ENCODE data around the gene SCAMP4. TPM values are rescaled to one million over a fixed set of nuclear protein-coding genes. Genes with fewer than 3 reads are reported as not detected.
A peak's percentile ranks its signal among the peaks of the same experiment; 100 is the strongest.

The SCAMP4 gene
- total and polyA plus RNA-seq, 9 of the 15 experiments (the other 6 are each of a cell fraction or from before 2014, with no cell fraction given), result 0.81 to 45.9 (median 12.8) TPM

DNA sequence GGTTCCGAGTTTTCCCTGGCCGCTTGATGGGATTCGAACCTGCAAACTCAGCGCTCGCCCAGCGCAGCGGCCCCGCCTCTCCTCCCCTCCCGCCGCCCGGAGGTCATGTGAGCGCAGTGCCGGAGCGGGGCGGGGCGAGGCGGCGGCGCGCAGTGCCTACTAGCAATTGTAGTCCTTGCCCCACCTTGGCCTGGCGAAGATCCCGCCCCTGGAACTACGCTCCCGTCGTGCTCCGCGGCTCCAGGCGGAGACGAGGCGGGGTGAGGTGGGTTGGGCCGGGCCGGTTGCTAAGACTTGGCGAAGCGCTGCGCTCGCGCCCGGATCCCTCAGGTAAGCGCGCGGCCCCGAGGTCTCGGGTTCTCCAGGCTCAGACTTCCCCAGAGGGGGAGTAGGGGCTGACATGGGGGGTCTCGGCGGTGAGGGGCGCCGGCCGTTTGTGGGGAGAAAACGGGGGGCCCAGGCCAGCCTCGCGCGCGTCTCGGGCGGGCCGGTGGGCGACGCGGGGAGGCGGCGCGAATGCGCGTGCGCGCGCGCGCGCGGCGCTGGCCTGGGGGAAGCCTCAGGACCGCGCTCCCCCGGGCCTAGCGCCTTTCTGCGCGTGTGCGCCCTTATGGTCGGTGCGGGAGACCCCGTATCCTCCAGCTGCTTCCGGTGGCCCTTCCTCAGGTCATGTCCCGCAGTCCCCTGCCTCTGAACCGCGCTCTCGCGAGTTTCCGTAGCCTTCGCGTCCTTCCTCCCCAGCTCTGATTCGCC, at the start of gene SCAMP4, which contains the start of gene ADAT3 (continued):
- TF ChIP-seq, protein P1, sequence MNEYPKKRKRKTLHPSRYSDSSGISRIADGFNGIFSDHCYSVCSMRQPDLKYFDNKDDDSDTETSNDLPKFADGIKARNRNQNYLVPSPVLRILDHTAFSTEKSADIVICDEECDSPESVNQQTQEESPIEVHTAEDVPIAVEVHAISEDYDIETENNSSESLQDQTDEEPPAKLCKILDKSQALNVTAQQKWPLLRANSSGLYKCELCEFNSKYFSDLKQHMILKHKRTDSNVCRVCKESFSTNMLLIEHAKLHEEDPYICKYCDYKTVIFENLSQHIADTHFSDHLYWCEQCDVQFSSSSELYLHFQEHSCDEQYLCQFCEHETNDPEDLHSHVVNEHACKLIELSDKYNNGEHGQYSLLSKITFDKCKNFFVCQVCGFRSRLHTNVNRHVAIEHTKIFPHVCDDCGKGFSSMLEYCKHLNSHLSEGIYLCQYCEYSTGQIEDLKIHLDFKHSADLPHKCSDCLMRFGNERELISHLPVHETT (CRISPR knock-in tag; conservative IDR thresholded peaks at IDR 0.05 in 1 of 2, IDR thresholded peaks at IDR 0.05 in 1 of 2), result 0 out of 4 replicates have a peak, but pooled peaks of 1 of the 2 experiments have one; percentile 67
- TF ChIP-seq, protein P2, sequence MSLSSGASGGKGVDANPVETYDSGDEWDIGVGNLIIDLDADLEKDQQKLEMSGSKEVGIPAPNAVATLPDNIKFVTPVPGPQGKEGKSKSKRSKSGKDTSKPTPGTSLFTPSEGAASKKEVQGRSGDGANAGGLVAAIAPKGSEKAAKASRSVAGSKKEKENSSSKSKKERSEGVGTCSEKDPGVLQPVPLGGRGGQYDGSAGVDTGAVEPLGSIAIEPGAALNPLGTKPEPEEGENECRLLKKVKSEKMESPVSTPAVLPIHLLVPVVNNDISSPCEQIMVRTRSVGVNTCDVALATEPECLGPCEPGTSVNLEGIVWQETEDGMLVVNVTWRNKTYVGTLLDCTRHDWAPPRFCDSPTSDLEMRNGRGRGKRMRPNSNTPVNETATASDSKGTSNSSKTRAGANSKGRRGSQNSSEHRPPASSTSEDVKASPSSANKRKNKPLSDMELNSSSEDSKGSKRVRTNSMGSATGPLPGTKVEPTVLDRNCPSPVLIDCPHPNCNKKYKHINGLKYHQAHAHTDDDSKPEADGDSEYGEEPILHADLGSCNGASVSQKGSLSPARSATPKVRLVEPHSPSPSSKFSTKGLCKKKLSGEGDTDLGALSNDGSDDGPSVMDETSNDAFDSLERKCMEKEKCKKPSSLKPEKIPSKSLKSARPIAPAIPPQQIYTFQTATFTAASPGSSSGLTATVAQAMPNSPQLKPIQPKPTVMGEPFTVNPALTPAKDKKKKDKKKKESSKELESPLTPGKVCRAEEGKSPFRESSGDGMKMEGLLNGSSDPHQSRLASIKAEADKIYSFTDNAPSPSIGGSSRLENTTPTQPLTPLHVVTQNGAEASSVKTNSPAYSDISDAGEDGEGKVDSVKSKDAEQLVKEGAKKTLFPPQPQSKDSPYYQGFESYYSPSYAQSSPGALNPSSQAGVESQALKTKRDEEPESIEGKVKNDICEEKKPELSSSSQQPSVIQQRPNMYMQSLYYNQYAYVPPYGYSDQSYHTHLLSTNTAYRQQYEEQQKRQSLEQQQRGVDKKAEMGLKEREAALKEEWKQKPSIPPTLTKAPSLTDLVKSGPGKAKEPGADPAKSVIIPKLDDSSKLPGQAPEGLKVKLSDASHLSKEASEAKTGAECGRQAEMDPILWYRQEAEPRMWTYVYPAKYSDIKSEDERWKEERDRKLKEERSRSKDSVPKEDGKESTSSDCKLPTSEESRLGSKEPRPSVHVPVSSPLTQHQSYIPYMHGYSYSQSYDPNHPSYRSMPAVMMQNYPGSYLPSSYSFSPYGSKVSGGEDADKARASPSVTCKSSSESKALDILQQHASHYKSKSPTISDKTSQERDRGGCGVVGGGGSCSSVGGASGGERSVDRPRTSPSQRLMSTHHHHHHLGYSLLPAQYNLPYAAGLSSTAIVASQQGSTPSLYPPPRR (CRISPR knock-in tag; IDR thresholded peaks at IDR 0.05; ENCODE audit: borderline replicate concordance), result no peak
- TF ChIP-seq ETV6 (IDR thresholded peaks at IDR 0.05; ENCODE audit: borderline replicate concordance in 1 of 2, low read depth in 2 of 2, low read length in 1 of 2), result no peak
- no peak for TF ChIP-seq ETV6 (CRISPR knock-in tag; IDR thresholded peaks at IDR 0.05; ENCODE audit: borderline replicate concordance)
- no peak for TF ChIP-seq ZNF695 (CRISPR knock-in tag; IDR thresholded peaks at IDR 0.05)
- 0 out of 2 replicates have a peak, but pooled peaks have one; percentile 24 for TF ChIP-seq ZNF316 (IDR thresholded peaks at IDR 0.05)
- peak; percentile 99 for TF ChIP-seq SP1 (CRISPR knock-in tag; IDR thresholded peaks at IDR 0.05)
- TF ChIP-seq GABPA (tag; conservative IDR thresholded peaks at IDR 0.05; ENCODE audit: low read depth), result peak; percentile 93
- TF ChIP-seq MCM5 (IDR thresholded peaks at IDR 0.05; ENCODE audit: low read depth), result no peak
- TF ChIP-seq ZNF253 (CRISPR knock-in tag; conservative IDR thresholded peaks at IDR 0.05), result no peak
- no peak for TF ChIP-seq CREBBP (IDR thresholded peaks at IDR 0.05; ENCODE audit: low read depth, low read length)
- TF ChIP-seq THRAP3 (IDR thresholded peaks at IDR 0.05; ENCODE audit: borderline replicate concordance), result no peak
- TF ChIP-seq, protein P3, sequence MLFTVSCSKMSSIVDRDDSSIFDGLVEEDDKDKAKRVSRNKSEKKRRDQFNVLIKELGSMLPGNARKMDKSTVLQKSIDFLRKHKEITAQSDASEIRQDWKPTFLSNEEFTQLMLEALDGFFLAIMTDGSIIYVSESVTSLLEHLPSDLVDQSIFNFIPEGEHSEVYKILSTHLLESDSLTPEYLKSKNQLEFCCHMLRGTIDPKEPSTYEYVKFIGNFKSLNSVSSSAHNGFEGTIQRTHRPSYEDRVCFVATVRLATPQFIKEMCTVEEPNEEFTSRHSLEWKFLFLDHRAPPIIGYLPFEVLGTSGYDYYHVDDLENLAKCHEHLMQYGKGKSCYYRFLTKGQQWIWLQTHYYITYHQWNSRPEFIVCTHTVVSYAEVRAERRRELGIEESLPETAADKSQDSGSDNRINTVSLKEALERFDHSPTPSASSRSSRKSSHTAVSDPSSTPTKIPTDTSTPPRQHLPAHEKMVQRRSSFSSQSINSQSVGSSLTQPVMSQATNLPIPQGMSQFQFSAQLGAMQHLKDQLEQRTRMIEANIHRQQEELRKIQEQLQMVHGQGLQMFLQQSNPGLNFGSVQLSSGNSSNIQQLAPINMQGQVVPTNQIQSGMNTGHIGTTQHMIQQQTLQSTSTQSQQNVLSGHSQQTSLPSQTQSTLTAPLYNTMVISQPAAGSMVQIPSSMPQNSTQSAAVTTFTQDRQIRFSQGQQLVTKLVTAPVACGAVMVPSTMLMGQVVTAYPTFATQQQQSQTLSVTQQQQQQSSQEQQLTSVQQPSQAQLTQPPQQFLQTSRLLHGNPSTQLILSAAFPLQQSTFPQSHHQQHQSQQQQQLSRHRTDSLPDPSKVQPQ (CRISPR knock-in tag; IDR thresholded peaks at IDR 0.05; ENCODE audit: borderline replicate concordance), result no peak
- 0 out of 2 replicates have a peak, but pooled peaks have one; percentile 20 for TF ChIP-seq SREBF1 (IDR thresholded peaks at IDR 0.05; ENCODE audit: borderline replicate concordance, low read depth, low read length)
- TF ChIP-seq SMAD4 (CRISPR knock-in tag; conservative IDR thresholded peaks at IDR 0.05), result peak; percentile 64
- TF ChIP-seq, protein P4, sequence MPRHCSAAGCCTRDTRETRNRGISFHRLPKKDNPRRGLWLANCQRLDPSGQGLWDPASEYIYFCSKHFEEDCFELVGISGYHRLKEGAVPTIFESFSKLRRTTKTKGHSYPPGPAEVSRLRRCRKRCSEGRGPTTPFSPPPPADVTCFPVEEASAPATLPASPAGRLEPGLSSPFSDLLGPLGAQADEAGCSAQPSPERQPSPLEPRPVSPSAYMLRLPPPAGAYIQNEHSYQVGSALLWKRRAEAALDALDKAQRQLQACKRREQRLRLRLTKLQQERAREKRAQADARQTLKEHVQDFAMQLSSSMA (CRISPR knock-in tag; IDR thresholded peaks at IDR 0.05), result no peak
- no peak for TF ChIP-seq MXI1 (IDR thresholded peaks at IDR 0.05; ENCODE audit: low read depth, low read length)

Measured in K562 (cell line).